WTC11 (cell line): ENCODE data around the gene ASB13. TPM values are rescaled to one million over a fixed set of nuclear protein-coding genes. Genes with fewer than 3 reads are reported as not detected.

Experiments used
- ATAC-seq: fragments of 200-7000 bp; cut with Tn5 transposase; 2 replicates; pipeline ENCODE4 v1.10.0; 2021; ENCODE audit warnings: mild to moderate bottlenecking, moderate library complexity
- CTCF ChIA-PET: fragments of 300-600 bp; sonication (Branson Sonifier 250); formaldehyde crosslinking; loops from one replicate; lab custom pipeline; 2021; ENCODE audit warnings: antibody characterized with exemption; lab: Charles Lee
- POLR2A ChIA-PET: fragments of 350-600 bp; sonication (Branson Sonifier 250); formaldehyde crosslinking; loops from one replicate; lab custom pipeline; 2021; ENCODE audit warnings: antibody characterized with exemption; lab: Charles Lee
- DNase-seq: peaks from one replicate; pipeline ENCODE4 v3.0.0; 2021; ENCODE audit warnings: low spot score
- H3K27ac Mint-ChIP-seq: 2 replicates; pipeline ENCODE4 v1.8.0; 2021; ENCODE audit warnings: mixed read lengths
- H3K27me3 Mint-ChIP-seq: 2 replicates; pipeline ENCODE4 v1.8.0; 2021; ENCODE audit warnings: low read depth, mild to moderate bottlenecking, moderate library complexity, mixed read lengths
- H3K36me3 Mint-ChIP-seq: 2 replicates; pipeline ENCODE4 v1.8.0; 2021; ENCODE audit warnings: mixed read lengths
- H3K4me1 Mint-ChIP-seq: 2 replicates; pipeline ENCODE4 v1.8.0; 2022; ENCODE audit warnings: mixed read lengths
- H3K4me3 Mint-ChIP-seq: 2 replicates; pipeline ENCODE4 v1.8.0; 2021; ENCODE audit warnings: mild to moderate bottlenecking, moderate library complexity, mixed read lengths
- H3K9me3 Mint-ChIP-seq: 2 replicates; pipeline ENCODE4 v1.8.0; 2021; ENCODE audit warnings: mixed read lengths
- ARID4B ChIP-seq: sonication (generic); formaldehyde crosslinking; IDR thresholded peaks from 2 replicates; pipeline ENCODE4 v1.8.0; 2023; ENCODE audit warnings: missing genetic modification reagents, mild to moderate bottlenecking, borderline replicate concordance
- CBFB ChIP-seq: sonication (generic); formaldehyde crosslinking; IDR thresholded peaks from 2 replicates; pipeline ENCODE4 v1.8.1; 2022; ENCODE audit warnings: mild to moderate bottlenecking, low read depth, missing genetic modification reagents
- CREB1 ChIP-seq: sonication (generic); formaldehyde crosslinking; IDR thresholded peaks from 2 replicates; pipeline ENCODE4 v1.8.0; 2023; ENCODE audit warnings: mild to moderate bottlenecking, missing genetic modification reagents
- EMX1 ChIP-seq: fragments of 250-450 bp; sonication (Bioruptor Pico); IDR thresholded peaks from 2 replicates; pipeline ENCODE4 v1.8.0; 2021; ENCODE audit warnings: mild to moderate bottlenecking
- ERG ChIP-seq: fragments of 250-450 bp; sonication (Bioruptor Pico); IDR thresholded peaks from 2 replicates; pipeline ENCODE4 v1.8.0; 2021; ENCODE audit warnings: mild to moderate bottlenecking
- ETV6 ChIP-seq: sonication (generic); formaldehyde crosslinking; IDR thresholded peaks from 2 replicates; pipeline ENCODE4 v1.8.1; 2022; ENCODE audit warnings: mild to moderate bottlenecking, missing genetic modification reagents
- HMGA2 ChIP-seq: fragments of 250-450 bp; sonication (Bioruptor Pico); IDR thresholded peaks from 2 replicates; pipeline ENCODE4 v1.4.0; 2021; ENCODE audit warnings: mild to moderate bottlenecking, moderate library complexity
- IRF2 ChIP-seq: sonication (generic); formaldehyde crosslinking; IDR thresholded peaks from 2 replicates; pipeline ENCODE4 v1.8.0; 2022; ENCODE audit warnings: low read depth, missing genetic modification reagents, borderline replicate concordance
- KAT7 ChIP-seq: sonication (generic); formaldehyde crosslinking; IDR thresholded peaks from 2 replicates; pipeline ENCODE4 v1.8.1; 2023; ENCODE audit warnings: missing genetic modification reagents, mild to moderate bottlenecking, borderline replicate concordance
- NFE2L1 ChIP-seq: sonication (generic); formaldehyde crosslinking; IDR thresholded peaks from 2 replicates; pipeline ENCODE4 v1.8.1; 2023; ENCODE audit warnings: missing genetic modification reagents
- NR2C2 ChIP-seq: sonication (generic); formaldehyde crosslinking; IDR thresholded peaks from 2 replicates; pipeline ENCODE4 v1.8.0; 2022; ENCODE audit warnings: mild to moderate bottlenecking, missing genetic modification reagents
- RORB ChIP-seq: fragments of 250-450 bp; sonication (Bioruptor Pico); IDR thresholded peaks from 2 replicates; pipeline ENCODE4 v1.9.0; 2021; ENCODE audit warnings: mild to moderate bottlenecking
- SMAD4 ChIP-seq: sonication (generic); formaldehyde crosslinking; IDR thresholded peaks from 2 replicates; pipeline ENCODE4 v1.8.0; 2022; ENCODE audit warnings: mild to moderate bottlenecking, missing genetic modification reagents
- USF2 ChIP-seq: sonication (generic); formaldehyde crosslinking; IDR thresholded peaks from 2 replicates; pipeline ENCODE4 v1.8.1; 2023; ENCODE audit warnings: mild to moderate bottlenecking, missing genetic modification reagents, moderate library complexity
- ZMAT4 ChIP-seq: fragments of 250-450 bp; sonication (Bioruptor Pico); IDR thresholded peaks from 2 replicates; pipeline ENCODE4 v1.9.0; 2021; ENCODE audit warnings: mild to moderate bottlenecking
- ZNF317 ChIP-seq: sonication (generic); formaldehyde crosslinking; IDR thresholded peaks from 2 replicates; pipeline ENCODE4 v1.8.1; 2023; ENCODE audit warnings: low read depth, mild to moderate bottlenecking, moderate library complexity, missing genetic modification reagents, borderline replicate concordance
- ZNF423 ChIP-seq: fragments of 250-450 bp; sonication (Bioruptor Pico); IDR thresholded peaks from 2 replicates; pipeline ENCODE4 v2.1.2; 2022; ENCODE audit warnings: mild to moderate bottlenecking, moderate library complexity
- ZNF532 ChIP-seq: fragments of 250-450 bp; sonication (Bioruptor Pico); IDR thresholded peaks from 2 replicates; pipeline ENCODE4 v1.9.0; 2021; ENCODE audit warnings: mild to moderate bottlenecking, borderline replicate concordance
- ZSCAN18 ChIP-seq: fragments of 250-450 bp; sonication (Bioruptor Pico); IDR thresholded peaks from 2 replicates; pipeline ENCODE4 v2.1.2; 2022; ENCODE audit warnings: mild to moderate bottlenecking, moderate library complexity
- total RNA-seq: library from RNA; stranded (reverse); gene quantifications from 3 replicates; pipeline ENCODE4 v1.2.3, GENCODE V29; 2021

The ASB13 gene
- total RNA-seq, 1 experiment from 2014 or later = 23.4 TPM

GRCh38 chr10:5618829-5619228 lies 47.6 kb downstream of the ASB13 start:
- ATAC-seq (no peak), DNase-seq (no peak)
- no peak overlapping the region for H3K4me3 Mint-ChIP-seq
- POLR2A ChIA-PET = no interaction called here
- no peak overlapping the region for H3K27ac Mint-ChIP-seq
- CTCF ChIA-PET = interaction anchor here (1.6 kb wide), 1 partner anchor 178 kb away, joined by 5 read pairs; no protein-coding TSS in a partner anchor
- H3K4me1 Mint-ChIP-seq = 0 out of 2 replicates have a peak, but pooled peaks cover 2% of the 10 kb centered on the region
- TF ChIP-seq ZNF532 (CRISPR knock-in tag) (no peak), RORB (CRISPR knock-in tag) (no peak), NFE2L1 (no peak), IRF2 (CRISPR knock-in tag) (no peak), ZNF317 (CRISPR knock-in tag) (no peak), CREB1 (CRISPR knock-in tag) (no peak), NR2C2 (CRISPR knock-in tag) (no peak), ERG (CRISPR knock-in tag) (no peak), EMX1 (CRISPR knock-in tag) (no peak), SMAD4 (CRISPR knock-in tag) (no peak), ZSCAN18 (CRISPR knock-in tag) (no peak), ZNF423 (CRISPR knock-in tag) (no peak), ARID4B (CRISPR knock-in tag) (no peak), KAT7 (no peak), CBFB (CRISPR knock-in tag) (no peak), ZMAT4 (no peak), HMGA2 (CRISPR knock-in tag) (no peak), ETV6 (CRISPR knock-in tag) (no peak), USF2 (CRISPR knock-in tag) (no peak)
- no peaks in the 10 kb centered on the region for H3K9me3 Mint-ChIP-seq
- no peaks in the 10 kb centered on the region for H3K36me3 Mint-ChIP-seq
- H3K27me3 Mint-ChIP-seq = no peaks in the 10 kb centered on the region
